Measurements from ENCODE around the gene SPPL3. TPM values are rescaled to one million over a fixed set of nuclear protein-coding genes. Genes with fewer than 3 reads are reported as not detected.

Gene SPPL3
- polyA plus RNA-seq, 1 of the 3 experiments (the other 2 are of a cell fraction) = 18.8 TPM

DNA sequence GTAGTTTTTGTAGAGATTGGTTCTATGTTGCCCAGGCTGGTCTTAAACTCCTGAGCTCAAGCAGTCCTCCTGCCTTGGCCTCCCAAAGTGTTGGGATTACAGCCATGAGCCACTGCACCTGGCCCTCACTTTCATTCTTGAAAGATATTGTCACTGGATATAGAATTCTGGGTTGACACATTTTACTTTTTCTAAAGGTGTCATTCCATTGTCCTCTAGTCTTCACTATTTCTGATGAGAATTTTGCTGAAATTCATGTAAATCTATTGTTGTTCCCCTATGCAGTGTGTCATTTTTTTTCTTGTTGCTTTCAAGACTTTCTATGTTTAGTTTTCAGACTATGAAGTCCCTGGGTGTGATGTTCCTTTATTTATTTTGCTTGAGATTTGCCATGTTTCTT, 149.4 kb downstream of the SPPL3 start:
- no peak for DNase-seq
- Histone ChIP-seq H3K4me3 (ENCODE audit: low read depth in 2 of 2, low read length in 1 of 2) (no peak overlapping the region), H3K9ac (no peak overlapping the region), H3K27me3 (ENCODE audit: insufficient read depth) (no peaks in the 10 kb centered on the region), H3K9me2 (no peaks in the 10 kb centered on the region), H2AFZ (ENCODE audit: low read depth) (no peak overlapping the region), H3K79me2 (ENCODE audit: insufficient read depth) (no peaks in the 10 kb centered on the region), H3K4me1 (ENCODE audit: control insufficient read depth in 1 of 2, insufficient read depth in 2 of 2, low read depth in 1 of 2, low read length in 1 of 2) (peaks cover 0 to 12% of the 10 kb centered on the region in 2 experiments; a peak in 1 of 4 replicates), H3K4me2 (no peak overlapping the region), H3F3A (replicated peaks; ENCODE audit: insufficient read depth) (no peaks in the 10 kb centered on the region), H3K36me3 (replicated peaks in 1 of 2; ENCODE audit: control insufficient read depth in 1 of 2, insufficient read depth in 2 of 2, low read length in 1 of 2) (no peaks in the 10 kb centered on the region), H3K27ac (ENCODE audit: low read depth in 2 of 2, low read length in 1 of 2) (no peak overlapping the region), H4K20me1 (ENCODE audit: insufficient read depth) (no peaks in the 10 kb centered on the region), H3K9me3 (0 out of 2 replicates have a peak, but pooled peaks cover 3% of the 10 kb centered on the region)
- no peak for TF ChIP-seq TCF12 (IDR thresholded peaks at IDR 0.05)
- TF ChIP-seq, protein P1, sequence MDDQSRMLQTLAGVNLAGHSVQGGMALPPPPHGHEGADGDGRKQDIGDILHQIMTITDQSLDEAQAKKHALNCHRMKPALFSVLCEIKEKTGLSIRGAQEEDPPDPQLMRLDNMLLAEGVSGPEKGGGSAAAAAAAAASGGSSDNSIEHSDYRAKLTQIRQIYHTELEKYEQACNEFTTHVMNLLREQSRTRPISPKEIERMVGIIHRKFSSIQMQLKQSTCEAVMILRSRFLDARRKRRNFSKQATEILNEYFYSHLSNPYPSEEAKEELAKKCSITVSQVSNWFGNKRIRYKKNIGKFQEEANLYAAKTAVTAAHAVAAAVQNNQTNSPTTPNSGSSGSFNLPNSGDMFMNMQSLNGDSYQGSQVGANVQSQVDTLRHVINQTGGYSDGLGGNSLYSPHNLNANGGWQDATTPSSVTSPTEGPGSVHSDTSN (IDR thresholded peaks at IDR 0.05) = no peak
- ChIA-PET CTCF (no interaction called here), POLR2A (interaction anchor here (0.7 kb wide), 1 partner anchor 9 kb away, joined by 8 read pairs; no protein-coding TSS in a partner anchor)

DNA sequence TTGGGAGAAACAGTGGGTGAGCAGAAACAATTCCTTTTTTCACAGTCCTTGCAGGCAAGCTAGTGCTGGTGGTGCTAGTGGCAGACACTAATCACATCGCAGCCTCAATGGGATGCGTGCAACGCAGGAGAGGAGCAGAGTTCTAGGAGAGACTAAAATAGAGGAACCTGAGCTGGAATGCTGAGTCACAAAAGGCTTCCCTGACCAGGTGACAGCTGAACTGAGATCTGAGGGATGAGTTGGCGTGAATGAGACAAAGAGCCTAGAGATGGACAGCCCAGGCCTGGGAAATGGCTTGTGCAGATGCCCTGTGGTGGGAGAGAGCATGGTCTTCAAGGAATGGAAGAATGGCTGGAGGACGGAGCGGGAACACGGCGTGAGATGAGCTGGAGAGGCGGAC, 152.8 kb downstream of the SPPL3 start:
- Histone ChIP-seq H3K9me2 (no peaks in the 10 kb centered on the region), H3K4me2 (no peak overlapping the region), H4K20me1 (ENCODE audit: insufficient read depth) (no peaks in the 10 kb centered on the region), H3K36me3 (replicated peaks in 1 of 2; ENCODE audit: control insufficient read depth in 1 of 2, insufficient read depth in 2 of 2, low read length in 1 of 2) (no peaks in the 10 kb centered on the region), H3K9ac (no peak overlapping the region), H2AFZ (ENCODE audit: low read depth) (no peak overlapping the region), H3K27ac (ENCODE audit: low read depth in 2 of 2, low read length in 1 of 2) (no peak overlapping the region), H3K27me3 (ENCODE audit: insufficient read depth) (no peaks in the 10 kb centered on the region), H3F3A (replicated peaks; ENCODE audit: insufficient read depth) (no peaks in the 10 kb centered on the region), H3K4me1 (ENCODE audit: control insufficient read depth in 1 of 2, insufficient read depth in 2 of 2, low read depth in 1 of 2, low read length in 1 of 2) (peaks cover 0 to 2% of the 10 kb centered on the region in 2 experiments; a peak in 1 of 4 replicates), H3K79me2 (ENCODE audit: insufficient read depth) (no peaks in the 10 kb centered on the region), H3K4me3 (ENCODE audit: low read depth in 2 of 2, low read length in 1 of 2) (no peak overlapping the region), H3K9me3 (0 out of 2 replicates have a peak, but pooled peaks cover 3% of the 10 kb centered on the region)
- TF ChIP-seq, protein P2, sequence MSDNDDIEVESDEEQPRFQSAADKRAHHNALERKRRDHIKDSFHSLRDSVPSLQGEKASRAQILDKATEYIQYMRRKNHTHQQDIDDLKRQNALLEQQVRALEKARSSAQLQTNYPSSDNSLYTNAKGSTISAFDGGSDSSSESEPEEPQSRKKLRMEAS (IDR thresholded peaks at IDR 0.05; ENCODE audit: low read depth) = no peak
- TF ChIP-seq GABPA (IDR thresholded peaks at IDR 0.05; ENCODE audit: low read depth) (no peak), GATA2 (CRISPR knock-in tag; IDR thresholded peaks at IDR 0.05) (no peak), NFIC (IDR thresholded peaks at IDR 0.05; ENCODE audit: borderline replicate concordance) (no peak)
- TF ChIP-seq, protein P3, sequence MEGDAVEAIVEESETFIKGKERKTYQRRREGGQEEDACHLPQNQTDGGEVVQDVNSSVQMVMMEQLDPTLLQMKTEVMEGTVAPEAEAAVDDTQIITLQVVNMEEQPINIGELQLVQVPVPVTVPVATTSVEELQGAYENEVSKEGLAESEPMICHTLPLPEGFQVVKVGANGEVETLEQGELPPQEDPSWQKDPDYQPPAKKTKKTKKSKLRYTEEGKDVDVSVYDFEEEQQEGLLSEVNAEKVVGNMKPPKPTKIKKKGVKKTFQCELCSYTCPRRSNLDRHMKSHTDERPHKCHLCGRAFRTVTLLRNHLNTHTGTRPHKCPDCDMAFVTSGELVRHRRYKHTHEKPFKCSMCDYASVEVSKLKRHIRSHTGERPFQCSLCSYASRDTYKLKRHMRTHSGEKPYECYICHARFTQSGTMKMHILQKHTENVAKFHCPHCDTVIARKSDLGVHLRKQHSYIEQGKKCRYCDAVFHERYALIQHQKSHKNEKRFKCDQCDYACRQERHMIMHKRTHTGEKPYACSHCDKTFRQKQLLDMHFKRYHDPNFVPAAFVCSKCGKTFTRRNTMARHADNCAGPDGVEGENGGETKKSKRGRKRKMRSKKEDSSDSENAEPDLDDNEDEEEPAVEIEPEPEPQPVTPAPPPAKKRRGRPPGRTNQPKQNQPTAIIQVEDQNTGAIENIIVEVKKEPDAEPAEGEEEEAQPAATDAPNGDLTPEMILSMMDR (IDR thresholded peaks at IDR 0.05) = no peak
- TF ChIP-seq, protein P4, sequence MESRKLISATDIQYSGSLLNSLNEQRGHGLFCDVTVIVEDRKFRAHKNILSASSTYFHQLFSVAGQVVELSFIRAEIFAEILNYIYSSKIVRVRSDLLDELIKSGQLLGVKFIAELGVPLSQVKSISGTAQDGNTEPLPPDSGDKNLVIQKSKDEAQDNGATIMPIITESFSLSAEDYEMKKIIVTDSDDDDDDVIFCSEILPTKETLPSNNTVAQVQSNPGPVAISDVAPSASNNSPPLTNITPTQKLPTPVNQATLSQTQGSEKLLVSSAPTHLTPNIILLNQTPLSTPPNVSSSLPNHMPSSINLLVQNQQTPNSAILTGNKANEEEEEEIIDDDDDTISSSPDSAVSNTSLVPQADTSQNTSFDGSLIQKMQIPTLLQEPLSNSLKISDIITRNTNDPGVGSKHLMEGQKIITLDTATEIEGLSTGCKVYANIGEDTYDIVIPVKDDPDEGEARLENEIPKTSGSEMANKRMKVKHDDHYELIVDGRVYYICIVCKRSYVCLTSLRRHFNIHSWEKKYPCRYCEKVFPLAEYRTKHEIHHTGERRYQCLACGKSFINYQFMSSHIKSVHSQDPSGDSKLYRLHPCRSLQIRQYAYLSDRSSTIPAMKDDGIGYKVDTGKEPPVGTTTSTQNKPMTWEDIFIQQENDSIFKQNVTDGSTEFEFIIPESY (IDR thresholded peaks at IDR 0.05; ENCODE audit: borderline replicate concordance, low read depth) = no peak
- WGBS (ENCODE audit: low lambda C conversion rate) = 95% methylated on average over 9 of the region's 9 CpGs
- ChIA-PET CTCF (no interaction called here), POLR2A (interaction anchor here (0.6 kb wide), 1 partner anchor 49 kb away, joined by 3 read pairs; no protein-coding TSS in a partner anchor)
- no peak for DNase-seq
